Choroid plexus epithelial cell (primary cell): ENCODE data around the gene POC5.

Experiments used
- DNase-seq: peaks from one replicate; pipeline ENCODE4 v3.0.0-alpha.2; 2010; ENCODE audit warnings: low read depth
- H3K4me3 ChIP-seq: 2 replicates; pipeline ENCODE4 v1.5.1; 2011; ENCODE audit warnings: low read depth, mild to moderate bottlenecking, control low read depth, low read length, moderate library complexity
- TF ChIP-seq, protein P1 (sequence below): conservative IDR thresholded peaks from 2 replicates; pipeline ENCODE4 v1.5.1; 2011; ENCODE audit warnings: low read depth, mild to moderate bottlenecking, control low read depth, inconsistent platforms, low read length, moderate library complexity

Gene POC5

DNA sequence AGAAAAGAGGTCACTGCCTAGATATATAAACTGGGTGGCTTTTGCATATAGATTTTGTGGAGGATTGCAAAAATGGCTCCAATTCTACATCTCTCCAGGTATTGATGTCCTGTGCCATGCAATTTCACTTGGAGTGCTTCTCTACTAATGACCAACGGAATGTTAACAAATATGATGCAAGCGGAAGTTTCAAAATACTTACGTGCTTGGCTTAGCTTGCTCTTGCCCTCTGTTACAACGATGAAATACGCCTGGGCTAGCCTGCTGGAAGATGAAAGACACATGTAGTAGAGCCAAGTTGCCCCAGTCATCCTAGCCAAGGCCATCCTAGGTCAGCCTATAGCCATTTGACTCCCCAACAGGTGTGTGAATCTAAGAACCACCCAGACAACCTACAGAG lies 3.6 kb upstream of the POC5 start:
- no peak for DNase-seq
- TF ChIP-seq, protein P1, sequence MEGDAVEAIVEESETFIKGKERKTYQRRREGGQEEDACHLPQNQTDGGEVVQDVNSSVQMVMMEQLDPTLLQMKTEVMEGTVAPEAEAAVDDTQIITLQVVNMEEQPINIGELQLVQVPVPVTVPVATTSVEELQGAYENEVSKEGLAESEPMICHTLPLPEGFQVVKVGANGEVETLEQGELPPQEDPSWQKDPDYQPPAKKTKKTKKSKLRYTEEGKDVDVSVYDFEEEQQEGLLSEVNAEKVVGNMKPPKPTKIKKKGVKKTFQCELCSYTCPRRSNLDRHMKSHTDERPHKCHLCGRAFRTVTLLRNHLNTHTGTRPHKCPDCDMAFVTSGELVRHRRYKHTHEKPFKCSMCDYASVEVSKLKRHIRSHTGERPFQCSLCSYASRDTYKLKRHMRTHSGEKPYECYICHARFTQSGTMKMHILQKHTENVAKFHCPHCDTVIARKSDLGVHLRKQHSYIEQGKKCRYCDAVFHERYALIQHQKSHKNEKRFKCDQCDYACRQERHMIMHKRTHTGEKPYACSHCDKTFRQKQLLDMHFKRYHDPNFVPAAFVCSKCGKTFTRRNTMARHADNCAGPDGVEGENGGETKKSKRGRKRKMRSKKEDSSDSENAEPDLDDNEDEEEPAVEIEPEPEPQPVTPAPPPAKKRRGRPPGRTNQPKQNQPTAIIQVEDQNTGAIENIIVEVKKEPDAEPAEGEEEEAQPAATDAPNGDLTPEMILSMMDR, result no peak
- no peak overlapping the region for H3K4me3 ChIP-seq

- H3K4me3 ChIP-seq, result peak overlapping the region; percentile 86
- TF ChIP-seq, protein P1, result no peak
- DNase-seq, result peak; percentile 4
These were observed 539 bp downstream of the POC5 start for GRCh38 chr5:75716715-75717081.

GRCh38 chr5:75712091-75712490 lies 5.1 kb downstream of the POC5 start:
- DNase-seq, result no peak
- TF ChIP-seq, protein P1, result no peak

DNA sequence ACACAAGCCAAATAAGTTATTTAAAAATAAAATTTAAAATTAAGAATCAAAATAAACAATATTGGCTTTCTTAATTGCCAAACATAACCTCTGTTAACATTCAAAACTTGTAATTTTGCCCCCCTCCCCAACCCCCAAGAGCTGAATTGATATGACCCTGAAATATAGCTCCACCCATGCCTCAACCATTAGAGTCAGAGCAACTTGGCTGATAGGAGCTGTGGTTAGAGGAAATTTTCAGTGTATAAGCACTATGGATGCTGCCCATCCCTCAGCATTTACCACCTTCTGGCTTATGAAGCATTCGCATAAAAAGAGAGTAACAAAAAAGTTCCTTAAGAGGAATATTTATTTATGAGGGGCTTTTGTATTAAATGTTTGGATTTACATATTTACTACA lies 6.1 kb downstream of the POC5 start:
- no peak for DNase-seq
- TF ChIP-seq, protein P1, result no peak
- no peak overlapping the region for H3K4me3 ChIP-seq

More at GRCh38 chr5:75712091-75712490, 5.1 kb downstream of the POC5 start:
- no peak overlapping the region for H3K4me3 ChIP-seq

- TF ChIP-seq, protein P1, result no peak
- no peak for DNase-seq
- no peak overlapping the region for H3K4me3 ChIP-seq
These were observed 6.6 kb downstream of the POC5 start for GRCh38 chr5:75710637-75711036.

- no peak overlapping the region for H3K4me3 ChIP-seq
- TF ChIP-seq, protein P1, result no peak
- no peak for DNase-seq
These were observed 9.2 kb downstream of the POC5 start for GRCh38 chr5:75707911-75708509.

DNA sequence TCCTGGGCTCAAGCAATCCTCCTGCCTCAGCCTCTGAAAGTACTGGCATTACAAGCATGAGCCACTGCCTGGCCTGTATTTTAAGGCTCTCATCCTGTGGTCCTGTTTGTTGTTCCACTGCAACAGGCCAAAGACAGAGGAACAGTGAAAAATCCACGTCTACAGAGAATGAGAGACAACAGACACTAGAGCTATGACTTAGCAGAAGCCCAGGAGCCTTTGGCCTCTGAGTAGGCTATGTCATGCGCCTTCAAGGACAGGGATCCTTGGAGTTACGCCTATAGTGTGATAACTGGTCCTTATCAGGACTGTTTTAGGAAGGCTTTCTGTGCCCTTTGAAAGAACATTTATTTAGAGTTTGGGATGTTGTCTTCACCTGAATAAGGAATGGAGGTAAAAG lies 10.5 kb downstream of the POC5 start:
- no peak overlapping the region for H3K4me3 ChIP-seq
- TF ChIP-seq, protein P1, result no peak
- DNase-seq, result no peak
